H9 (cell line): ENCODE results near the gene LRP10. TPM values are rescaled to one million over a fixed set of nuclear protein-coding genes. Genes with fewer than 3 reads are reported as not detected.

Source experiments
- DNase-seq: peaks from one replicate; pipeline ENCODE4 v3.0.0-alpha.2; 2017
- H2AFZ ChIP-seq: one replicate; pipeline ENCODE4 v1.6.1; 2013; ENCODE audit warnings: mild to moderate bottlenecking, low read length, control low read depth, moderate library complexity
- H2AK5ac ChIP-seq: 2 replicates; pipeline ENCODE4 v1.6.1; 2013; ENCODE audit warnings: low read length, control low read depth, mixed read lengths; ENCODE audit not compliant: insufficient read length
- H2BK120ac ChIP-seq: one replicate; pipeline ENCODE4 v1.6.1; 2013; ENCODE audit warnings: low read depth, mild to moderate bottlenecking, low read length, control low read depth, inconsistent platforms; ENCODE audit not compliant: poor library complexity, severe bottlenecking
- H2BK12ac ChIP-seq: 2 replicates; pipeline ENCODE4 v1.6.1; 2013; ENCODE audit warnings: low read length, control low read depth, mixed read lengths, low read depth; ENCODE audit not compliant: insufficient read length
- H2BK15ac ChIP-seq: 2 replicates; pipeline ENCODE4 v1.6.1; 2013; ENCODE audit warnings: low read depth, low read length, control low read depth
- H2BK20ac ChIP-seq: one replicate; pipeline ENCODE4 v1.6.1; 2013; ENCODE audit warnings: low read depth, mild to moderate bottlenecking, low read length, control low read depth, inconsistent platforms; ENCODE audit not compliant: poor library complexity, severe bottlenecking
- H2BK5ac ChIP-seq: 2 replicates; pipeline ENCODE4 v1.6.1; 2013; ENCODE audit warnings: low read length, control low read depth, mixed read lengths; ENCODE audit not compliant: insufficient read length
- H3K14ac ChIP-seq: 2 replicates; pipeline ENCODE4 v1.6.1; 2013; ENCODE audit warnings: low read length, control low read depth; ENCODE audit not compliant: insufficient read depth
- H3K18ac ChIP-seq: 2 replicates; pipeline ENCODE4 v1.6.1; 2013; ENCODE audit warnings: low read depth, mild to moderate bottlenecking, mixed read lengths, low read length, control low read depth; ENCODE audit not compliant: insufficient read length
- H3K23ac ChIP-seq: 2 replicates; pipeline ENCODE4 v1.6.1; 2013; ENCODE audit warnings: low read length, control low read depth, mixed read lengths, low read depth; ENCODE audit not compliant: insufficient read length
- H3K23me2 ChIP-seq: 2 replicates; pipeline ENCODE4 v1.6.1; 2013; ENCODE audit warnings: low read depth, mild to moderate bottlenecking, mixed read lengths, low read length, control low read depth; ENCODE audit not compliant: insufficient read length, poor library complexity, severe bottlenecking
- H3K27ac ChIP-seq: 2 replicates; pipeline ENCODE4 v1.5.1; 2013; ENCODE audit warnings: low read length, control low read depth, mixed read lengths, low read depth; ENCODE audit not compliant: insufficient read length
- H3K27me3 ChIP-seq: 2 replicates; pipeline ENCODE4 v1.6.1; 2013; ENCODE audit warnings: low read length, control low read depth, inconsistent platforms; ENCODE audit not compliant: insufficient read depth
- H3K4ac ChIP-seq: 2 replicates; pipeline ENCODE4 v1.6.1; 2013; ENCODE audit warnings: low read depth, mild to moderate bottlenecking, control low read depth, inconsistent platforms, low read length, moderate library complexity
- H3K4me1 ChIP-seq: 2 replicates; pipeline ENCODE4 v1.6.1; 2013; ENCODE audit warnings: low read length, control low read depth, inconsistent platforms; ENCODE audit not compliant: insufficient read depth
- H3K4me2 ChIP-seq: 2 replicates; pipeline ENCODE4 v1.6.1; 2013; ENCODE audit warnings: low read length, control low read depth, mixed read lengths; ENCODE audit not compliant: insufficient read length, insufficient read depth
- H3K56ac ChIP-seq: 2 replicates; pipeline ENCODE4 v1.6.1; 2013; ENCODE audit warnings: low read depth, mild to moderate bottlenecking, mixed read lengths, low read length, control low read depth; ENCODE audit not compliant: insufficient read length
- H3K79me1 ChIP-seq: 2 replicates; pipeline ENCODE4 v1.6.1; 2013; ENCODE audit warnings: low read depth, mild to moderate bottlenecking, moderate library complexity, low read length, control low read depth, inconsistent platforms; ENCODE audit not compliant: insufficient read depth, poor library complexity, severe bottlenecking
- H3K79me2 ChIP-seq: 2 replicates; pipeline ENCODE4 v1.6.1; 2013; ENCODE audit warnings: low read length, control low read depth, inconsistent platforms; ENCODE audit not compliant: insufficient read depth
- H3K9ac ChIP-seq: 2 replicates; pipeline ENCODE4 v1.6.1; 2013; ENCODE audit warnings: low read length, control low read depth, mixed read lengths; ENCODE audit not compliant: insufficient read length; ENCODE audit errors: extremely low read depth
- H3K9me3 ChIP-seq: one replicate; pipeline ENCODE4 v1.6.1; 2013; ENCODE audit warnings: low read depth, low read length, inconsistent platforms; ENCODE audit not compliant: control insufficient read depth
- H3T11ph ChIP-seq: one replicate; pipeline ENCODE4 v1.6.1; 2013; ENCODE audit warnings: mild to moderate bottlenecking, low read length, control low read depth, inconsistent platforms
- H4K20me1 ChIP-seq: one replicate; pipeline ENCODE4 v1.6.1; 2013; ENCODE audit not compliant: control insufficient read depth, insufficient read length, insufficient read depth
- H4K5ac ChIP-seq: 2 replicates; pipeline ENCODE4 v1.6.1; 2013; ENCODE audit warnings: low read depth, mild to moderate bottlenecking, mixed read lengths, low read length, control low read depth; ENCODE audit not compliant: insufficient read length
- H4K8ac ChIP-seq: replicated peaks from 2 replicates; pipeline ENCODE4 v1.6.1; 2013; ENCODE audit warnings: low read length, control low read depth, mixed read lengths, low read depth; ENCODE audit not compliant: insufficient read length
- H4K91ac ChIP-seq: 2 replicates; pipeline ENCODE4 v1.6.1; 2013; ENCODE audit warnings: low read depth, mild to moderate bottlenecking, moderate library complexity, mixed read lengths, low read length, control low read depth; ENCODE audit not compliant: insufficient read length
- H3K27ac Mint-ChIP-seq, 3 experiments: 2 replicates in 2 of 3; 3 replicates in 1 of 3; pipeline ENCODE4 v1.8.0; 2020 to 2021; ENCODE audit warnings: mixed read lengths in 3 of 3, mild to moderate bottlenecking in 1 of 3, moderate library complexity in 1 of 3
- H3K27me3 Mint-ChIP-seq: 2 replicates; pipeline ENCODE4 v1.8.0; 2021; ENCODE audit warnings: low read depth, mild to moderate bottlenecking, moderate library complexity, mixed read lengths
- H3K36me3 Mint-ChIP-seq, 3 experiments: 2 replicates in 2 of 3; 3 replicates in 1 of 3; pipeline ENCODE4 v1.8.0; 2020 to 2021; ENCODE audit warnings: low read depth in 3 of 3, mixed read lengths in 3 of 3; ENCODE audit not compliant: insufficient read depth in 1 of 3
- H3K4me1 Mint-ChIP-seq, 2 experiments: 2 replicates each; pipeline ENCODE4 v1.8.0; 2020; ENCODE audit warnings: mixed read lengths in 2 of 2
- H3K4me3 Mint-ChIP-seq, 2 experiments: 2 replicates in 1 of 2; 3 replicates in 1 of 2; pipeline ENCODE4 v1.8.0; 2020 to 2021; ENCODE audit warnings: mild to moderate bottlenecking in 2 of 2, mixed read lengths in 2 of 2, moderate library complexity in 1 of 2
- H3K9me3 Mint-ChIP-seq, 2 experiments: 2 replicates in 1 of 2; 3 replicates in 1 of 2; pipeline ENCODE4 v1.8.0; 2020; ENCODE audit warnings: mild to moderate bottlenecking in 2 of 2, mixed read lengths in 2 of 2, moderate library complexity in 1 of 2
- WGBS: extraction: QIAGEN DNeasy Blood & Tissue Kit; methylation state at CpG from one replicate; pipeline ENCODE4 v1.1.7; 2013; ENCODE audit warnings: missing lambda C conversion rate, low lambda C conversion rate, mixed read lengths; ENCODE audit not compliant: insufficient read length; ENCODE audit errors: extremely low coverage; 5-methylcytosine and 5-hydroxymethylcytosine counted together
- total RNA-seq: library from RNA; stranded (reverse); gene quantifications from 2 replicates; pipeline ENCODE4 v1.2.1, GENCODE V29; 2021
- TF ChIP-seq, protein P1 (sequence below): fragments of 200-600 bp; sonication (generic); conservative IDR thresholded peaks from 3 replicates; pipeline ENCODE4 v1.8.0; 2021; ENCODE audit warnings: antibody characterized with exemption, mild to moderate bottlenecking

The LRP10 gene
- total RNA-seq, 1 experiment from 2014 or later: 13.3 TPM

DNA sequence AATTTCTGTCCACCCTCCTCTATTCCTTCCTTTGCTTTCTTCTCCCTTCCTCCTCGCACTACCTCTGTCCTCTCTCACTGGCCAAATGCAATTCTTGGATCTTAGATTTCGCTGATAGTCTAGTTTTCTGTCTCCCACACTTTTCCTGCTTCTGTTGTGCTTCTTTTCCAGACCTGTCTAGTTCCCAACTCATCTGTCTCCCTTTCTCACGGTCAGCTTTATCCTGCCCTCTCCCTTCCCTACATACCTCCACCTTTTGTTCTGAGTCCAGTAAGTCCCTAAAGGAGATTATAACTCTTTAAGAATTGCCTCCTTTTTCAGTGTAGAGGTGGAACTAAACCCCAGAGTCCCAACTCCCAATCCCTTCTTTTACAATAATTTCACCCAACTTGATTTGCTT is 36.0 kb upstream of the LRP10 start:
- Histone ChIP-seq H3K18ac (no peak overlapping the region), H2AFZ (no peak overlapping the region), H4K5ac (no peak overlapping the region), H2BK5ac (no peak overlapping the region), H3K14ac (no peak overlapping the region), H3K9me3 (no peaks in the 10 kb centered on the region), H3K27me3 (no peaks in the 10 kb centered on the region), H3K23me2 (peaks cover 14% of the 10 kb centered on the region), H3K4me1 (peaks cover 9% of the 10 kb centered on the region; the same call in 1 of the 2 replicates), H4K8ac (no peak overlapping the region), H3K4ac (no peak overlapping the region), H4K91ac (no peak overlapping the region), H4K20me1 (no peaks in the 10 kb centered on the region), H3K23ac (no peak overlapping the region), H2BK15ac (no peak overlapping the region), H2BK12ac (no peak overlapping the region), H3K56ac (no peak overlapping the region), H2AK5ac (no peak overlapping the region), H3K79me1 (no peaks in the 10 kb centered on the region), H3K4me2 (peak overlapping the region; percentile 81), H2BK120ac (no peak overlapping the region), H3T11ph (no peak overlapping the region), H3K27ac (no peak overlapping the region), H3K9ac (no peak overlapping the region), H3K79me2 (peaks cover 2% of the 10 kb centered on the region; the same call in 1 of the 2 replicates), H2BK20ac (no peak overlapping the region)
- DNase-seq: no peak
- Mint-ChIP-seq H3K4me1 (peaks cover 32 to 36% of the 10 kb centered on the region in 2 experiments), H3K36me3 (peaks cover 18 to 40% (median 32%) of the 10 kb centered on the region in 3 experiments; a peak in 6 of 7 replicates), H3K27me3 (no peaks in the 10 kb centered on the region), H3K27ac (peak overlapping the region in 2 of 3 experiments; percentile 26 to 30; a peak in 3 of 7 replicates), H3K4me3 (peak overlapping the region; percentile 95 to 99; a peak in 3 of 5 replicates), H3K9me3 (no peaks in the 10 kb centered on the region)
- TF ChIP-seq, protein P1, sequence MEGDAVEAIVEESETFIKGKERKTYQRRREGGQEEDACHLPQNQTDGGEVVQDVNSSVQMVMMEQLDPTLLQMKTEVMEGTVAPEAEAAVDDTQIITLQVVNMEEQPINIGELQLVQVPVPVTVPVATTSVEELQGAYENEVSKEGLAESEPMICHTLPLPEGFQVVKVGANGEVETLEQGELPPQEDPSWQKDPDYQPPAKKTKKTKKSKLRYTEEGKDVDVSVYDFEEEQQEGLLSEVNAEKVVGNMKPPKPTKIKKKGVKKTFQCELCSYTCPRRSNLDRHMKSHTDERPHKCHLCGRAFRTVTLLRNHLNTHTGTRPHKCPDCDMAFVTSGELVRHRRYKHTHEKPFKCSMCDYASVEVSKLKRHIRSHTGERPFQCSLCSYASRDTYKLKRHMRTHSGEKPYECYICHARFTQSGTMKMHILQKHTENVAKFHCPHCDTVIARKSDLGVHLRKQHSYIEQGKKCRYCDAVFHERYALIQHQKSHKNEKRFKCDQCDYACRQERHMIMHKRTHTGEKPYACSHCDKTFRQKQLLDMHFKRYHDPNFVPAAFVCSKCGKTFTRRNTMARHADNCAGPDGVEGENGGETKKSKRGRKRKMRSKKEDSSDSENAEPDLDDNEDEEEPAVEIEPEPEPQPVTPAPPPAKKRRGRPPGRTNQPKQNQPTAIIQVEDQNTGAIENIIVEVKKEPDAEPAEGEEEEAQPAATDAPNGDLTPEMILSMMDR: no peak
- WGBS: no CpG with 5 or more reads among the region's 3 CpGs
